ENCODE data around the gene ASXL2. TPM values are rescaled to one million over a fixed set of nuclear protein-coding genes. Genes with fewer than 3 reads are reported as not detected.

ASXL2 gene
- total and polyA plus RNA-seq, 4 donors: 2.4 to 29.0 (median 12.3) TPM

DNA sequence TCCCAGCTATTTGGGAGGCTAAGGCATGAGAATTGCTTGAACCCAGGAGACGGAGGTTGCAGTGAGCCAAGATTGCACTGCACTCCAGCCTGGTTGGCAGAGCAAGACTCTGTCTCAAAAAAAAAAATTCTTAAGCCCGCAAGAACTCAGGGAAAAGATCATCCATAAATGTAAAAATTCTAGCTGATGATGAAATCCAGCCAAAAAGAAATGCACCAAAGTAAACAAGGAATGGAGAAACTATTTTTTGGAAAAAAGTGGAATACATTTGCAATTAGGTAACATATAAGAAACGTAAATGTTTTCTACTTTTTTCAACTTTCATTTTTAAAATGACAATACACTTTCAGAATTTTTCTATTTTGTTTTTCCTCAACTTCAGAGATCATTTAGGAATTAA lies 61.3 kb downstream of the ASXL2 start:
- Histone ChIP-seq H3K4me1 (ENCODE audit: control insufficient read depth in 5 of 5, insufficient read depth in 5 of 5, low read length in 5 of 5) (peaks cover 0 to 11% (median 0%) of the 10 kb centered on the region in 5 donors), H3K9me3 (ENCODE audit: control insufficient read depth in 4 of 4, insufficient read depth in 3 of 4, low read length in 3 of 4) (no peaks in the 10 kb centered on the region), H3K9ac (ENCODE audit: insufficient read depth in 1 of 2, low read length in 2 of 2) (no peak overlapping the region), H3K27me3 (ENCODE audit: control insufficient read depth in 3 of 3, insufficient read depth in 3 of 3, low read length in 2 of 3) (no peaks in the 10 kb centered on the region), H3K36me3 (ENCODE audit: control insufficient read depth in 4 of 4, insufficient read depth in 4 of 4, low read length in 4 of 4) (no peaks in the 10 kb centered on the region), H3K27ac (ENCODE audit: low read depth in 1 of 2, low read length in 1 of 2) (no peak overlapping the region), H3K4me3 (no peak overlapping the region)
- TF ChIP-seq, protein P1, sequence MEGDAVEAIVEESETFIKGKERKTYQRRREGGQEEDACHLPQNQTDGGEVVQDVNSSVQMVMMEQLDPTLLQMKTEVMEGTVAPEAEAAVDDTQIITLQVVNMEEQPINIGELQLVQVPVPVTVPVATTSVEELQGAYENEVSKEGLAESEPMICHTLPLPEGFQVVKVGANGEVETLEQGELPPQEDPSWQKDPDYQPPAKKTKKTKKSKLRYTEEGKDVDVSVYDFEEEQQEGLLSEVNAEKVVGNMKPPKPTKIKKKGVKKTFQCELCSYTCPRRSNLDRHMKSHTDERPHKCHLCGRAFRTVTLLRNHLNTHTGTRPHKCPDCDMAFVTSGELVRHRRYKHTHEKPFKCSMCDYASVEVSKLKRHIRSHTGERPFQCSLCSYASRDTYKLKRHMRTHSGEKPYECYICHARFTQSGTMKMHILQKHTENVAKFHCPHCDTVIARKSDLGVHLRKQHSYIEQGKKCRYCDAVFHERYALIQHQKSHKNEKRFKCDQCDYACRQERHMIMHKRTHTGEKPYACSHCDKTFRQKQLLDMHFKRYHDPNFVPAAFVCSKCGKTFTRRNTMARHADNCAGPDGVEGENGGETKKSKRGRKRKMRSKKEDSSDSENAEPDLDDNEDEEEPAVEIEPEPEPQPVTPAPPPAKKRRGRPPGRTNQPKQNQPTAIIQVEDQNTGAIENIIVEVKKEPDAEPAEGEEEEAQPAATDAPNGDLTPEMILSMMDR (IDR thresholded peaks at IDR 0.05; ENCODE audit: control extremely low read depth, extremely low read depth): no peak
- no peak for ATAC-seq (ENCODE audit: insufficient read depth, low FRiP score)
- DNase-seq: peak in 1 of 3 donors; percentile 29
- WGBS, 2 donors: 79 to 88% methylated on average over 3 of the region's 3 CpGs

DNA sequence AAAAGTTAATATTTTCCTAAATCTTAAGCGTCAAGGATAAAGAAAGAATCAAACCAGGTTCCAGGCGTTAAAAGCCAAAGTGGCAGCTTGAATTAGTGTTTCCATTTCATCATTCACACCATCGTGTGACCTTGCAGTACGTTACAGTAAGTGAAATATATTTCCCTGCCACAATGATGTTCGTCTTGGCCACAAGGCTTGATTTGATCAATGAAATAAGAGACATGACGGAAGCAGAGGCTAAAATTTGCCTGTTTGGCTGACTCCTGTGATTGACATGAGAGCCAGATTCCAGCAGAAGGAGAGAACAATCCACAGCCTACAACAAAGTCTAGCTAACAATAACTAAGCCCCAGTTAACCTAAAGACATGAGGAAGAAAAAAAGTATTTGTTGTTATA lies 62.0 kb downstream of the ASXL2 start:
- TF ChIP-seq, protein P1 (IDR thresholded peaks at IDR 0.05; ENCODE audit: control extremely low read depth, extremely low read depth): no peak
- H3K36me3 ChIP-seq (ENCODE audit: control insufficient read depth in 4 of 4, insufficient read depth in 4 of 4, low read length in 4 of 4): no peaks in the 10 kb centered on the region
- no peak overlapping the region for H3K27ac ChIP-seq (ENCODE audit: low read depth in 1 of 2, low read length in 1 of 2)
- no peaks in the 10 kb centered on the region for H3K9me3 ChIP-seq (ENCODE audit: control insufficient read depth in 4 of 4, insufficient read depth in 3 of 4, low read length in 3 of 4)
- no peaks in the 10 kb centered on the region for H3K27me3 ChIP-seq (ENCODE audit: control insufficient read depth in 3 of 3, insufficient read depth in 3 of 3, low read length in 2 of 3)
- ATAC-seq (ENCODE audit: insufficient read depth, low FRiP score) (no peak), DNase-seq (no peak)
- H3K9ac ChIP-seq (ENCODE audit: insufficient read depth in 1 of 2, low read length in 2 of 2): no peak overlapping the region
- peaks cover 0 to 11% (median 0%) of the 10 kb centered on the region in 5 donors for H3K4me1 ChIP-seq (ENCODE audit: control insufficient read depth in 5 of 5, insufficient read depth in 5 of 5, low read length in 5 of 5)
- WGBS, 2 donors: 86 to 94% methylated on average over 6 of the region's 6 CpGs
- H3K4me3 ChIP-seq: no peak overlapping the region

DNA sequence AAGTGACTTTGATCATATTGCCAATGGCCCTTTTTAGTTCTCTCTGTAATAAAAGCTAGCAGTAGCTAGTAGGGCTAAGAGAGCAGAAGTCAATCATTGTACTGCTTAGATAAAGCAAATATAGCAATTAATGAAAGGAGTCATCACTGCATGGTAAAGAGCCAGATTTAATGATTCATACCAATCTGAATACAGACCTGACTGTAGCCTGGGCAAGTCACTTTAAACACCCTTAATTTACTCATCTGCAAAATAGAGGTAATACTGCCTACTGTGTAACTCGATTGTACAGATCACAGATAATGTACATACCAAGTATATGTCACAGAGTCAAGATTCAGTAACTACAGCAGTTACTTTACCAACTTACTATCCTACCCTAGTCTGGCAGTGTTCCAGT lies 63.6 kb downstream of the ASXL2 start:
- H3K27ac ChIP-seq (ENCODE audit: low read depth in 1 of 2, low read length in 1 of 2): no peak overlapping the region
- H3K36me3 ChIP-seq (ENCODE audit: control insufficient read depth in 4 of 4, insufficient read depth in 4 of 4, low read length in 4 of 4): peaks cover 0 to 3% (median under 1%) of the 10 kb centered on the region in 4 donors
- DNase-seq (no peak), ATAC-seq (ENCODE audit: insufficient read depth, low FRiP score) (no peak)
- peaks cover 0 to 9% (median 0%) of the 10 kb centered on the region in 5 donors for H3K4me1 ChIP-seq (ENCODE audit: control insufficient read depth in 5 of 5, insufficient read depth in 5 of 5, low read length in 5 of 5)
- WGBS, 2 donors: 81 to 88% methylated on average over 1 of the region's 1 CpG
- no peaks in the 10 kb centered on the region for H3K27me3 ChIP-seq (ENCODE audit: control insufficient read depth in 3 of 3, insufficient read depth in 3 of 3, low read length in 2 of 3)
- no peaks in the 10 kb centered on the region for H3K9me3 ChIP-seq (ENCODE audit: control insufficient read depth in 4 of 4, insufficient read depth in 3 of 4, low read length in 3 of 4)
- no peak overlapping the region for H3K4me3 ChIP-seq
- TF ChIP-seq, protein P1 (IDR thresholded peaks at IDR 0.05; ENCODE audit: control extremely low read depth, extremely low read depth): no peak
- H3K9ac ChIP-seq (ENCODE audit: insufficient read depth in 1 of 2, low read length in 2 of 2): no peak overlapping the region

DNA sequence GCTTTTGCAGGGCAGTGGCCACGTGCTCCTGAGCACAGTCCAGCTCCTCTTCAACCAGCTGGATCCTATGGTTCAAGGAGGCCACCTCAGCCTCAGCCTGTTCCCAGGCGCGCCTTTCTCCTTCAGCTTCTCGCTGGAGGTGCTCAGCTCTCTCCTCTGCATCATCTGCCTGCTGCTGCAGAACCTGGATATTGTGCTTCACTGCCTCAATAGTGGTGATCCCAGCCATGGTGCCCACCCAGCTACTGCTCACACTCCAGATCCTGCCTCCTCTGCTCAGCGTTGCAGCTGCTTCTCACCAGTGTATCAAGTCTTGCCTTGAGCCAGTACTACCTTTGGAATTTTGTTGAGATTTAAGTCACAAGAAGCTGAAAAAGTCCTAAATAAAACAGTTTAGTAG lies 67.9 kb downstream of the ASXL2 start:
- H3K36me3 ChIP-seq (ENCODE audit: control insufficient read depth in 4 of 4, insufficient read depth in 4 of 4, low read length in 4 of 4): peaks cover 0 to 4% (median 1%) of the 10 kb centered on the region in 4 donors
- ATAC-seq (ENCODE audit: insufficient read depth, low FRiP score) (no peak), DNase-seq (no peak)
- WGBS, 2 donors: 94 to 100% methylated on average over 5 of the region's 5 CpGs
- H3K4me1 ChIP-seq (ENCODE audit: control insufficient read depth in 5 of 5, insufficient read depth in 5 of 5, low read length in 5 of 5): peaks cover 0 to 4% (median 0%) of the 10 kb centered on the region in 5 donors
- no peaks in the 10 kb centered on the region for H3K27me3 ChIP-seq (ENCODE audit: control insufficient read depth in 3 of 3, insufficient read depth in 3 of 3, low read length in 2 of 3)
- H3K4me3 ChIP-seq: no peak overlapping the region
- no peak overlapping the region for H3K27ac ChIP-seq (ENCODE audit: low read depth in 1 of 2, low read length in 1 of 2)
- H3K9ac ChIP-seq (ENCODE audit: insufficient read depth in 1 of 2, low read length in 2 of 2): no peak overlapping the region
- no peaks in the 10 kb centered on the region for H3K9me3 ChIP-seq (ENCODE audit: control insufficient read depth in 4 of 4, insufficient read depth in 3 of 4, low read length in 3 of 4)
- TF ChIP-seq, protein P1 (IDR thresholded peaks at IDR 0.05; ENCODE audit: control extremely low read depth, extremely low read depth): no peak
